ENCODE measurements around the gene NTN5.

- TF ChIP-seq CTCF (IDR thresholded peaks at IDR 0.05; ENCODE audit: low read depth, low read length, poor library complexity, severe bottlenecking) (no peak), EZH2phosphoT487 (IDR thresholded peaks at IDR 0.05; ENCODE audit: borderline replicate concordance, low read length) (no peak)
Measured at GRCh38 chr19:48615231-48616040, 57.4 kb downstream of the NTN5 start.
